Left ventricle myocardium inferior (tissue), 1 donor: ENCODE measurements around the gene KANSL1. TPM values are rescaled to one million over a fixed set of nuclear protein-coding genes. Genes with fewer than 3 reads are reported as not detected.

ENCODE experiments used
- DNase-seq: peaks from one replicate; pipeline ENCODE4 v3.0.0-alpha.2; 2020
- H3K27ac ChIP-seq: fragments of 200-600 bp; replicated peaks from 2 replicates; pipeline ENCODE4 v1.8.0; 2021
- H3K27me3 ChIP-seq: fragments of 200-600 bp; 2 replicates; pipeline ENCODE4 v1.8.0; 2021; ENCODE audit warnings: low read depth
- H3K36me3 ChIP-seq: fragments of 200-600 bp; 2 replicates; pipeline ENCODE4 v1.8.0; 2021
- H3K4me1 ChIP-seq: fragments of 200-600 bp; 2 replicates; pipeline ENCODE4 v1.8.0; 2021
- H3K4me3 ChIP-seq: fragments of 200-600 bp; 2 replicates; pipeline ENCODE4 v1.8.0; 2021; ENCODE audit warnings: mild to moderate bottlenecking, moderate library complexity
- H3K9me3 ChIP-seq: fragments of 200-600 bp; replicated peaks from 2 replicates; pipeline ENCODE4 v1.8.0; 2021
- CTCF ChIP-seq: fragments of 200-600 bp; IDR thresholded peaks from 2 replicates; pipeline ENCODE4 v1.8.0; 2021; ENCODE audit warnings: antibody characterized with exemption, mild to moderate bottlenecking, borderline replicate concordance
- intact Hi-C: fragments of 100-400 bp; cut with micrococcal nuclease; formaldehyde crosslinking; loops from one replicate; pipeline ENCODE4 v1.11.0; 2022
- total RNA-seq: library from RNA; stranded (reverse); fragmentation: NEBNext Ultra II Directional; extraction: Animal tissue kit (Norgen Biotek cat#: 25700); gene quantifications from one replicate; pipeline ENCODE4 v1.2.1, GENCODE V29; 2021
- donor health status: DM: no; HTN: yes; CAD: no; lungs with severe emphysema.

KANSL1 gene
- total RNA-seq, 1 donor from 2014 or later: 23.7 TPM

- H3K27ac ChIP-seq: peak overlapping the region; percentile 50
- no peaks in the 10 kb centered on the region for H3K27me3 ChIP-seq
- DNase-seq: no peak
- TF ChIP-seq CTCF: no peak
- intact Hi-C loops: no loop called here
- no peak overlapping the region for H3K4me3 ChIP-seq
- peaks cover 20% of the 10 kb centered on the region for H3K4me1 ChIP-seq
- H3K9me3 ChIP-seq: no peaks in the 10 kb centered on the region
- peaks cover 47% of the 10 kb centered on the region for H3K36me3 ChIP-seq
Observed at GRCh38 chr17:46027976-46028325, 165.3 kb downstream of the KANSL1 start.

- Histone ChIP-seq H3K4me1 (peaks cover 20% of the 10 kb centered on the region), H3K4me3 (no peak overlapping the region), H3K27ac (peak overlapping the region; percentile 50), H3K36me3 (peaks cover 40% of the 10 kb centered on the region), H3K27me3 (no peaks in the 10 kb centered on the region), H3K9me3 (no peaks in the 10 kb centered on the region)
- no peak for DNase-seq
- no peak for TF ChIP-seq CTCF
- intact Hi-C loops: no loop called here
Observed at GRCh38 chr17:46027048-46027975, 165.9 kb downstream of the KANSL1 start.

- Histone ChIP-seq H3K36me3 (peaks cover 31% of the 10 kb centered on the region), H3K9me3 (no peaks in the 10 kb centered on the region), H3K4me1 (peaks cover 20% of the 10 kb centered on the region), H3K27me3 (no peaks in the 10 kb centered on the region), H3K4me3 (no peak overlapping the region), H3K27ac (peak overlapping the region; percentile 50)
- no peak for TF ChIP-seq CTCF
- DNase-seq: no peak
- intact Hi-C loops: no loop called here
Observed at GRCh38 chr17:46026166-46027047, 166.8 kb downstream of the KANSL1 start.

GRCh38 chr17:46025510-46026165 is 167.6 kb downstream of the KANSL1 start:
- Histone ChIP-seq H3K36me3 (peaks cover 24% of the 10 kb centered on the region), H3K4me1 (peaks cover 20% of the 10 kb centered on the region), H3K4me3 (no peak overlapping the region), H3K9me3 (no peaks in the 10 kb centered on the region), H3K27ac (peak overlapping the region; percentile 50), H3K27me3 (no peaks in the 10 kb centered on the region)
- intact Hi-C loops: no loop called here
- no peak for DNase-seq
- no peak for TF ChIP-seq CTCF

GRCh38 chr17:46025060-46025459 is 168.2 kb downstream of the KANSL1 start:
- TF ChIP-seq CTCF: no peak
- Histone ChIP-seq H3K4me1 (peaks cover 20% of the 10 kb centered on the region), H3K4me3 (no peak overlapping the region), H3K36me3 (peaks cover 18% of the 10 kb centered on the region), H3K27ac (no peak overlapping the region), H3K27me3 (no peaks in the 10 kb centered on the region), H3K9me3 (no peaks in the 10 kb centered on the region)
- no peak for DNase-seq
- intact Hi-C loops: no loop called here
